Left lung (tissue), 10 donors: Measurements from ENCODE around the gene IL1RL2. TPM values are rescaled to one million over a fixed set of nuclear protein-coding genes. Genes with fewer than 3 reads are reported as not detected.
A peak's percentile ranks its signal among the peaks of the same experiment; 100 is the strongest.

Experiments
- ATAC-seq: fragments of 200-7000 bp; cut with Tn5 transposase; one replicate; pipeline ENCODE4 v1.9.1; 2020; ENCODE audit warnings: moderate library complexity
- DNase-seq, 4 donors: peaks; one replicate each; pipeline ENCODE4 v3.0.0-alpha.2; 2013 to 2020
- H3K27ac ChIP-seq, 2 donors: fragments of 200-600 bp; sonication (generic) in 1 of 2; one replicate each; pipeline versions ENCODE4 v1.5.0 to v1.8.0; 2020 to 2021
- H3K27me3 ChIP-seq, 2 donors: fragments of 200-600 bp; sonication (generic) in 1 of 2; one replicate each; pipeline versions ENCODE4 v1.5.0 to v1.8.0; 2020 to 2021
- H3K36me3 ChIP-seq, 2 donors: fragments of 200-600 bp; sonication (generic) in 1 of 2; one replicate each; pipeline versions ENCODE4 v1.5.0 to v1.8.0; 2020 to 2021
- H3K4me1 ChIP-seq, 2 donors: fragments of 200-600 bp; one replicate each; pipeline ENCODE4 v1.8.0; 2021
- H3K4me3 ChIP-seq, 2 donors: fragments of 200-600 bp; sonication (generic) in 1 of 2; one replicate each; pipeline versions ENCODE4 v1.5.0 to v1.8.0; 2020 to 2021; ENCODE audit warnings: mild to moderate bottlenecking in 1 of 2
- H3K9me3 ChIP-seq, 2 donors: fragments of 200-600 bp; sonication (generic) in 1 of 2; one replicate each; pipeline versions ENCODE4 v1.5.0 to v1.8.0; 2020 to 2021
- intact Hi-C, 2 donors: fragments of 100-400 bp; cut with DNase I; formaldehyde crosslinking; loops; one replicate each; pipeline versions ENCODE4 v1.11.2 to v1.14.2; 2022
- polyA plus RNA-seq, 6 donors: library from polyadenylated mRNA; unstranded; fragments of 120-200 nt; gene quantifications; one replicate each; pipeline ENCODE4 v1.2.1, GENCODE V29; 2013; ENCODE audit not compliant: insufficient read length in 6 of 6
- total RNA-seq, 2 donors: library from RNA; stranded (reverse); fragmentation: NEBNext Ultra II Directional; extraction: Animal tissue kit (Norgen Biotek cat#: 25700); gene quantifications; one replicate each; pipeline ENCODE4 v1.2.1, GENCODE V29; 2021
- TF ChIP-seq, protein P1 (sequence below), 2 donors: fragments of 200-600 bp; sonication (generic) in 1 of 2; IDR thresholded peaks; one replicate each; pipeline versions ENCODE4 v1.5.0 to v1.8.0; 2021; ENCODE audit warnings: antibody characterized with exemption in 2 of 2
- donor health status: DM: no; HTN: yes; CAD: no.
- donor health status: DM: no; HTN: no; CAD: no.

The IL1RL2 gene
- total and polyA plus RNA-seq, 8 donors: 0.91 to 2.5 (median 1.5) TPM

DNA sequence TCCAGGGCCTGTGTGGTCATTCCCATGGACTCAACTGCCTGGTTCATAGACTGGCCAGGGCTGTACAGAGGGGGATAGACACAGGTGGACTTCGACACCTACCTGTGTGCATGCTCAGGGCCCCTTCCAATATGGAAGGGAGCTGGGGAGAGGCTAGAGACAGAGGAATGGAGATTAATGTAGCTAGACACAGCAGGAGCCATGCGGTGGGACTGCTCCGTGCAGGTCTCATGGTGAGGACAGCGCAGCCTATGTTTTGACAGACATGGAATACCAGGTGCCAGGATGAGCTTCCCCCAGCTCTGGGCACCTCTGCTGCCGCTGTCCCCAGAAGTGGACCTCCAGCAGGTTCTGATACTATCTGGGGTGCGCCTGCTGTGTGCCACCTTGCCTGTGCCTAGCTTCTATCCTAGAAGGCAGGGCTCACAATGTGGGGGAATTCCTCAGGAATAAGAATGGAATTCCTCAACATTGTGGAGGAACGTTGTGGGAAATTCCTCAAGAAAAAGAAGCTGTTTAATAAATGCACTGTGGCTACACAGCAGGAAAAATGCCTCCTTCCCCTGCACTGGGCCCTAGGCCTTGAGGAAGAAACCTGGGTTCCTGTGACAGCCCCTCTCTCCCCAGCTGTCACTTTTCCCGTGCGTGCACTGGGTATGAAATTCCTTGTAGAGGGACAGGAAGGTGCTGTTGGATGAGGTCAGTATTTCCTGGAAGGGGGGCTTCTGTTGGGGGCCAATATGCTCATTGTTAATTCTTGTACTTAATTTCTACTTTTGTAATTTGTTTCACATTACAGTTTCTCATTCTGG, 37.0 kb upstream of the IL1RL2 start:
- intact Hi-C loops: loop anchor here in 1 of 2 donors (10.0 kb wide), 1 partner anchor 125 kb away; no protein-coding TSS in a partner anchor
- ATAC-seq (no peak), DNase-seq (no peak)
- TF ChIP-seq, protein P1, sequence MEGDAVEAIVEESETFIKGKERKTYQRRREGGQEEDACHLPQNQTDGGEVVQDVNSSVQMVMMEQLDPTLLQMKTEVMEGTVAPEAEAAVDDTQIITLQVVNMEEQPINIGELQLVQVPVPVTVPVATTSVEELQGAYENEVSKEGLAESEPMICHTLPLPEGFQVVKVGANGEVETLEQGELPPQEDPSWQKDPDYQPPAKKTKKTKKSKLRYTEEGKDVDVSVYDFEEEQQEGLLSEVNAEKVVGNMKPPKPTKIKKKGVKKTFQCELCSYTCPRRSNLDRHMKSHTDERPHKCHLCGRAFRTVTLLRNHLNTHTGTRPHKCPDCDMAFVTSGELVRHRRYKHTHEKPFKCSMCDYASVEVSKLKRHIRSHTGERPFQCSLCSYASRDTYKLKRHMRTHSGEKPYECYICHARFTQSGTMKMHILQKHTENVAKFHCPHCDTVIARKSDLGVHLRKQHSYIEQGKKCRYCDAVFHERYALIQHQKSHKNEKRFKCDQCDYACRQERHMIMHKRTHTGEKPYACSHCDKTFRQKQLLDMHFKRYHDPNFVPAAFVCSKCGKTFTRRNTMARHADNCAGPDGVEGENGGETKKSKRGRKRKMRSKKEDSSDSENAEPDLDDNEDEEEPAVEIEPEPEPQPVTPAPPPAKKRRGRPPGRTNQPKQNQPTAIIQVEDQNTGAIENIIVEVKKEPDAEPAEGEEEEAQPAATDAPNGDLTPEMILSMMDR (IDR thresholded peaks at IDR 0.05): no peak
- H3K4me3 ChIP-seq: no peak overlapping the region
- peak overlapping the region; percentile 33 to 53 for H3K27ac ChIP-seq
- H3K36me3 ChIP-seq: peaks cover 0 to 56% of the 10 kb centered on the region in 2 donors
- peaks cover 7 to 80% of the 10 kb centered on the region in 2 donors for H3K4me1 ChIP-seq
- no peaks in the 10 kb centered on the region for H3K27me3 ChIP-seq
- H3K9me3 ChIP-seq: peaks cover 0 to 31% of the 10 kb centered on the region in 2 donors

GRCh38 chr2:102154364-102154763, 32.5 kb upstream of the IL1RL2 start:
- Histone ChIP-seq H3K9me3 (no peaks in the 10 kb centered on the region), H3K36me3 (peaks cover 0 to 76% of the 10 kb centered on the region in 2 donors), H3K27me3 (no peaks in the 10 kb centered on the region), H3K4me1 (peaks cover 17 to 75% of the 10 kb centered on the region in 2 donors), H3K27ac (peak overlapping the region; percentile 69 to 75), H3K4me3 (no peak overlapping the region)
- DNase-seq (no peak), ATAC-seq (no peak)
- intact Hi-C loops: no loop called here
- TF ChIP-seq, protein P1 (IDR thresholded peaks at IDR 0.05): no peak

DNA sequence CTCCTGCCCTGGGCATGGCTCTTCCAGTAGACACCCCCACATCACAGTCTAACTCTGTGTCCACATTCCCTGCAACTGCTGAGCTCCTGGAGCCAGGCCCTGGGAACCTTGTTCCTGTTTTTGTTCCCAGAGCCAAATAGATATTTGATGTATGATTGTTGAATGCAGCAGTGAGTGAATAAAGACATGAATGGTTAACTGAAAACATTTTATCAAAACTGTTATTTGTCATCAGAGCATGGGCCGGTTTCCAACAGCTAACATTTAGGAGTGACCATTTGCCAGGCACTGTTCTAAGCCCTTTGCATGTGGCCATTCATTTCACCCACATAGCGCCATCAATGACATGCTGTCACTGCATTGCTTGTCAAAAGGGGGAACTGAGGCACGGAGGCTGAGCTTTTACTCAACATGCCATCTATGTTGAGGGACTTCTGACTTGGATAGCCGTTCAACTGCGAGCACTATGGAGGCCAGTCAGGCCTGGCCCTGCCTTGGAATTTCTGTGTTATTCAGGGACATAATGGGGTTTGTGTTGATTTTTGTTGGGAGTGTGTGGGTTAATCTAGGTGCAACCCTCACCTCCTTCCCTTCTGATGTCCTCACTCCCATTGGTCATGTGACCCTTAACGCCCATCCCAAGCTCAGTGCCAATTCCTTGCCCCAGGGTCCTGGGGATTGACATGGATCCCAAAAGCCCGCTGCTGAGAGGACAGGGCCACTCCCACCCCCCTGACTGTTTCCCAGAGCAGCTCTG, 31.7 kb upstream of the IL1RL2 start:
- no peaks in the 10 kb centered on the region for H3K27me3 ChIP-seq
- H3K27ac ChIP-seq: peak overlapping the region; percentile 69 to 75
- DNase-seq (no peak), ATAC-seq (no peak)
- H3K4me1 ChIP-seq: peaks cover 10 to 68% of the 10 kb centered on the region in 2 donors
- peaks cover 0 to 78% of the 10 kb centered on the region in 2 donors for H3K36me3 ChIP-seq
- TF ChIP-seq, protein P1 (IDR thresholded peaks at IDR 0.05): no peak
- intact Hi-C loops: no loop called here
- H3K9me3 ChIP-seq: no peaks in the 10 kb centered on the region
- H3K4me3 ChIP-seq: no peak overlapping the region

GRCh38 chr2:102155703-102156515, 30.9 kb upstream of the IL1RL2 start:
- TF ChIP-seq, protein P1 (IDR thresholded peaks at IDR 0.05): no peak
- intact Hi-C loops: no loop called here
- DNase-seq (peak in 2 of 4 donors; percentile 90 to 93), ATAC-seq (peak; percentile 50)
- Histone ChIP-seq H3K27ac (peak overlapping the region; percentile 69 to 75), H3K27me3 (no peaks in the 10 kb centered on the region), H3K9me3 (no peaks in the 10 kb centered on the region), H3K4me1 (peaks cover 9 to 64% of the 10 kb centered on the region in 2 donors), H3K4me3 (no peak overlapping the region), H3K36me3 (peaks cover 0 to 81% of the 10 kb centered on the region in 2 donors)
